NK-92 treated with Interleukin-12 subunit alpha and Interleukin-12 subunit beta, amount 100 ng/mL, for 24 hours (cell line): Measurements from ENCODE around the gene RNF157.

Experiments used
- DNase-seq: peaks from one replicate; lab custom pipeline; 2025; lab: John Stamatoyannopoulos, UW

The RNF157 gene

GRCh38 chr17:76156662-76156991 lies 83.7 kb downstream of the RNF157 start:
- DNase-seq = no peak

- no peak for DNase-seq
Measured at GRCh38 chr17:76155988-76156661, 84.2 kb downstream of the RNF157 start.

GRCh38 chr17:76154936-76155845 lies 85.1 kb downstream of the RNF157 start:
- no peak for DNase-seq

- no peak for DNase-seq
Measured at GRCh38 chr17:76154292-76154691, 86.0 kb downstream of the RNF157 start.

GRCh38 chr17:76153640-76154039 lies 86.7 kb downstream of the RNF157 start:
- DNase-seq = no peak

- no peak for DNase-seq
Measured at GRCh38 chr17:76153202-76153601, 87.1 kb downstream of the RNF157 start.

GRCh38 chr17:76152591-76152990 lies 87.7 kb downstream of the RNF157 start:
- no peak for DNase-seq

GRCh38 chr17:76151896-76152454 lies 88.3 kb downstream of the RNF157 start:
- DNase-seq = no peak

- no peak for DNase-seq
Measured at GRCh38 chr17:76150712-76151622, 89.3 kb downstream of the RNF157 start.

GRCh38 chr17:76149214-76149613 lies 91.1 kb downstream of the RNF157 start:
- DNase-seq = no peak

GRCh38 chr17:76148015-76148326 lies 92.3 kb downstream of the RNF157 start:
- DNase-seq = no peak

- no peak for DNase-seq
Measured at GRCh38 chr17:76147211-76148014, 92.9 kb downstream of the RNF157 start.

GRCh38 chr17:76146053-76146851 lies 94.0 kb downstream of the RNF157 start:
- DNase-seq = no peak

- no peak for DNase-seq
Measured at GRCh38 chr17:76145231-76146052, 94.9 kb downstream of the RNF157 start.

GRCh38 chr17:76142585-76143041 lies 97.7 kb downstream of the RNF157 start:
- DNase-seq = no peak

- DNase-seq = no peak
Measured at GRCh38 chr17:76142039-76142584, 98.2 kb downstream of the RNF157 start.

GRCh38 chr17:76141212-76142038 lies 98.9 kb downstream of the RNF157 start, which contains the start of gene FOXJ1:
Gene FOXJ1 (minus strand): TSS chr17:76141245. CDS start chr17:76140395, 850 bp downstream.
- DNase-seq = no peak

- no peak for DNase-seq
Measured at GRCh38 chr17:76140661-76141211, 99.6 kb downstream of the RNF157 start.
